ENCODE measurements around the gene BICDL2. TPM values are rescaled to one million over a fixed set of nuclear protein-coding genes. Genes with fewer than 3 reads are reported as not detected.

The BICDL2 gene
- total and polyA plus RNA-seq, 2 of the 8 experiments (the other 6 are each of a cell fraction or from before 2014, with no cell fraction given) = 7.3 to 15.9 TPM

GRCh38 chr16:2986623-2987188 lies 50.0 kb downstream of the BICDL2 start:
- FAIRE-seq (no peak), DNase-seq (ENCODE audit: low read depth in 1 of 2, low spot score in 2 of 2) (no peak)
- no peak overlapping the region for H3K27ac ChIP-seq (ENCODE audit: low read depth, low read length)
- H3K4me2 ChIP-seq (ENCODE audit: insufficient read depth in 1 of 2, low read depth in 2 of 2, low read length in 2 of 2) = no peak overlapping the region
- peaks cover 3 to 32% (median 26%) of the 10 kb centered on the region in 4 experiments for H3K4me1 ChIP-seq (replicated peaks in 1 of 4; ENCODE audit: control insufficient read depth in 3 of 4, insufficient read depth in 4 of 4, low read length in 3 of 4)
- peak overlapping the region; percentile 66; the same call in 1 of the 2 replicates for H2AK5ac ChIP-seq (ENCODE audit: low read depth, low read length)
- H3K4ac ChIP-seq (replicated peaks; ENCODE audit: insufficient read length, low read depth, low read length) = peak overlapping the region; percentile 74
- no peak overlapping the region for H2BK120ac ChIP-seq (replicated peaks; ENCODE audit: low read depth, low read length)
- peak overlapping the region; percentile 3; the same call in 1 of the 2 replicates for H4K8ac ChIP-seq (ENCODE audit: extremely low read depth, insufficient read depth, low read length)
- peaks cover 2% of the 10 kb centered on the region; the same call in 1 of the 2 replicates for H3K23me2 ChIP-seq (ENCODE audit: low read depth, low read length)
- WGBS, 2 experiments (ENCODE audit: extremely low coverage in 1 of 2, insufficient coverage in 1 of 2, insufficient read length in 1 of 2, insufficient replicate concordance in 2 of 2, low coverage in 1 of 2, low lambda C conversion rate in 2 of 2, missing lambda C conversion rate in 1 of 2) = 94% methylated on average over 17 of the region's 17 CpGs; no CpG with 5 or more reads in 1 of the 2 experiments
- H3K9ac ChIP-seq (replicated peaks in 1 of 4; ENCODE audit: extremely low read depth in 1 of 4, low read depth in 3 of 4, low read length in 3 of 4) = no peak overlapping the region
- H3K27me3 ChIP-seq (replicated peaks in 1 of 4; ENCODE audit: control insufficient read depth in 3 of 4, extremely low read depth in 1 of 4, insufficient read depth in 3 of 4, low read length in 3 of 4) = no peaks in the 10 kb centered on the region; a peak in 1 of 7 replicates
- peak overlapping the region; percentile 60; the same call in 1 of the 2 replicates for H2BK12ac ChIP-seq (ENCODE audit: low read depth, low read length)
- no peak overlapping the region for H2BK15ac ChIP-seq (ENCODE audit: low read length)
- no peak overlapping the region for H3K4me3 ChIP-seq (ENCODE audit: extremely low read depth in 1 of 4, insufficient read depth in 2 of 4, low read depth in 3 of 4, low read length in 4 of 4)
- H3K18ac ChIP-seq (ENCODE audit: extremely low read depth, low read length) = no peak overlapping the region
- POLR2A ChIA-PET (ENCODE audit: partially characterized antibody) = interaction anchor here (0.5 to 15.2 kb wide), 6 partner anchors 9 to 37 kb away, joined by 3 to 200 read pairs (median 8); partner anchors contain the start of genes CLDN6, HCFC1R1, THOC6 and TNFRSF12A
- peak overlapping the region; percentile 48; the same call in 1 of the 2 replicates for H2BK20ac ChIP-seq (ENCODE audit: low read length)
- H2AFZ ChIP-seq (ENCODE audit: low read length) = no peak overlapping the region
- H3K14ac ChIP-seq (ENCODE audit: insufficient read length) = no peak overlapping the region
- no peak overlapping the region for H2BK5ac ChIP-seq (ENCODE audit: low read depth, low read length)
- no peak overlapping the region for H4K5ac ChIP-seq (ENCODE audit: insufficient read length, low read depth, low read length)
- H3K79me1 ChIP-seq (ENCODE audit: low read depth, low read length) = no peaks in the 10 kb centered on the region
- no peaks in the 10 kb centered on the region for H3K79me2 ChIP-seq (ENCODE audit: control insufficient read depth in 1 of 2, insufficient read depth in 2 of 2, low read length in 2 of 2)
- CTCF ChIA-PET (ENCODE audit: partially characterized antibody) = interaction anchor here (1.0 to 2.7 kb wide), 6 partner anchors 17 to 44 kb away, joined by 3 to 11 read pairs (median 4); partner anchors contain the start of genes CLDN9 and PAQR4
- no peaks in the 10 kb centered on the region for H3K36me3 ChIP-seq (ENCODE audit: control insufficient read depth in 2 of 4, insufficient read depth in 4 of 4, low read length in 3 of 4)
- TF ChIP-seq CHD2 (IDR thresholded peaks at IDR 0.05; ENCODE audit: low read length) (no peak), TAF7 (optimal IDR thresholded peaks at IDR 0.05; ENCODE audit: borderline replicate concordance, low read depth, low read length) (no peak), HDAC6 (IDR thresholded peaks at IDR 0.05; ENCODE audit: low read depth, low read length) (no peak), BCL11A (IDR thresholded peaks at IDR 0.05; ENCODE audit: low read depth in 2 of 2, low read length in 2 of 2) (no peak), ZNF274 (IDR thresholded peaks at IDR 0.05; ENCODE audit: borderline replicate concordance, extremely low read depth, low read length) (no peak)
- no peaks in the 10 kb centered on the region for H3K9me3 ChIP-seq (ENCODE audit: insufficient read depth in 2 of 2, low read depth in 1 of 2, low read length in 1 of 2)
- no peak overlapping the region for H3K23ac ChIP-seq (ENCODE audit: insufficient read length)
- H4K91ac ChIP-seq (replicated peaks; ENCODE audit: insufficient read length, low read length) = no peak overlapping the region
- H3K56ac ChIP-seq (replicated peaks; ENCODE audit: insufficient read length, low read depth, low read length) = no peak overlapping the region
- no peaks in the 10 kb centered on the region for H4K20me1 ChIP-seq (replicated peaks in 1 of 2; ENCODE audit: control insufficient read depth in 1 of 2, insufficient read depth in 2 of 2, low read length in 2 of 2)

Measured in H1 (cell line).